ENCODE results near the gene OSTM1. TPM values are rescaled to one million over a fixed set of nuclear protein-coding genes. Genes with fewer than 3 reads are reported as not detected.

OSTM1 gene
- total RNA-seq, 2 experiments from 2014 or later = 10.4 to 11.4 TPM

GRCh38 chr6:108113557-108114519 is 39.3 kb upstream of the OSTM1 start:
- Mint-ChIP-seq H3K27me3 (peaks cover 84% of the 10 kb centered on the region), H3K4me3 (peak overlapping the region; percentile 77), H3K9me3 (no peaks in the 10 kb centered on the region), H3K27ac (no peak overlapping the region), H3K4me1 (peaks cover 34% of the 10 kb centered on the region), H3K36me3 (no peaks in the 10 kb centered on the region)
- peak; percentile 5 for DNase-seq

- H3K4me3 Mint-ChIP-seq = no peak overlapping the region
- H3K4me1 Mint-ChIP-seq = no peaks in the 10 kb centered on the region
- no peaks in the 10 kb centered on the region for H3K9me3 Mint-ChIP-seq
- no peak for DNase-seq
- no peak overlapping the region for H3K27ac Mint-ChIP-seq
- H3K36me3 Mint-ChIP-seq = no peaks in the 10 kb centered on the region
- H3K27me3 Mint-ChIP-seq = peaks cover 41% of the 10 kb centered on the region
Observed at GRCh38 chr6:108108374-108108773, 33.8 kb upstream of the OSTM1 start.

DNA sequence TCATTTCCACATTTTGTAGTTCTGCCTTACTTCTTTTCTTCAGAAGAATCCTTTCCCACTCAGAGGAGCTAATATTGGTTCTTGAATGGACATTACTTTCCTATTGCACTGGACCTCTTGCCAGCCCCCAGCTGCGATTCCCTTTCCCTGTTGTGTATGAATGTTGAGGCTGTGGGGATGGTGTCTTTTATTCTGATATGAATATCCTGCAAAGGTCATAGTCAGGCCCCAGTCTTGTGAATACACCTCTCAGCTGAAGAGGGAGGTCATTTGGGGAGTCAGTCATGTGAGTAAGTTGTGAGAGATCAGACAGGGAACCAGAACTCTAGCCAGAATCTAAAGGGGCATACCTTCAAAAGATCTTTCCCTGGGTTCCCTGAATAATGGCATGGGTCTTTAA is 32.6 kb upstream of the OSTM1 start:
- Mint-ChIP-seq H3K27me3 (peaks cover 28% of the 10 kb centered on the region), H3K4me1 (no peaks in the 10 kb centered on the region), H3K36me3 (no peaks in the 10 kb centered on the region), H3K27ac (no peak overlapping the region), H3K9me3 (no peaks in the 10 kb centered on the region), H3K4me3 (no peak overlapping the region)
- DNase-seq = no peak

DNA sequence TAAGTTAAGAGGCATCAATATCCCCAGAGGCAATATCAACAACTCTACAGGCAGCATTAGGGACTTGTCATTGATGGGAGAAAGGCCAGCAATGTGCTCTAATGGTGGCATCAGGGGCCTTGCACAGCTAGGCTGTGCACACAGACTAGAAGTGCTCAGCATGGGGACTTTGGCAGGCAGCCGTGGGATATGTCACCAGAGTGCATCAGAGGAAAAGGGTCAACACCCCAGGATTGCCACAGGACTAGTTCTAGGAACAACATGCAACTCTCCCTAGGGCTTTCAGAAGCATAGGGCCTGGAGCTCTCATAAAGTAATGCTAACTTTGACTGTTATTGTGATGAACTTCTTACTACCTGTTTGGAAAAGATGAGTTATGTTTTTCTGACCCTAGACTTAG is 32.2 kb upstream of the OSTM1 start:
- H3K4me3 Mint-ChIP-seq = no peak overlapping the region
- no peaks in the 10 kb centered on the region for H3K4me1 Mint-ChIP-seq
- no peak for DNase-seq
- H3K27ac Mint-ChIP-seq = no peak overlapping the region
- H3K36me3 Mint-ChIP-seq = no peaks in the 10 kb centered on the region
- H3K27me3 Mint-ChIP-seq = peaks cover 25% of the 10 kb centered on the region
- no peaks in the 10 kb centered on the region for H3K9me3 Mint-ChIP-seq

GRCh38 chr6:108106261-108106660 is 31.7 kb upstream of the OSTM1 start:
- DNase-seq = no peak
- Mint-ChIP-seq H3K4me1 (no peaks in the 10 kb centered on the region), H3K27me3 (peaks cover 23% of the 10 kb centered on the region), H3K36me3 (no peaks in the 10 kb centered on the region), H3K9me3 (no peaks in the 10 kb centered on the region), H3K27ac (no peak overlapping the region), H3K4me3 (no peak overlapping the region)

GRCh38 chr6:108105571-108105970 is 31.0 kb upstream of the OSTM1 start:
- H3K27ac Mint-ChIP-seq = no peak overlapping the region
- no peak overlapping the region for H3K4me3 Mint-ChIP-seq
- DNase-seq = no peak
- H3K9me3 Mint-ChIP-seq = no peaks in the 10 kb centered on the region
- H3K27me3 Mint-ChIP-seq = peaks cover 21% of the 10 kb centered on the region
- H3K4me1 Mint-ChIP-seq = no peaks in the 10 kb centered on the region
- no peaks in the 10 kb centered on the region for H3K36me3 Mint-ChIP-seq

- H3K27me3 Mint-ChIP-seq = peaks cover 13% of the 10 kb centered on the region
- H3K4me1 Mint-ChIP-seq = no peaks in the 10 kb centered on the region
- H3K9me3 Mint-ChIP-seq = no peaks in the 10 kb centered on the region
- H3K4me3 Mint-ChIP-seq = no peak overlapping the region
- no peak for DNase-seq
- no peak overlapping the region for H3K27ac Mint-ChIP-seq
- no peaks in the 10 kb centered on the region for H3K36me3 Mint-ChIP-seq
Observed at GRCh38 chr6:108102965-108103364, 28.4 kb upstream of the OSTM1 start.

DNA sequence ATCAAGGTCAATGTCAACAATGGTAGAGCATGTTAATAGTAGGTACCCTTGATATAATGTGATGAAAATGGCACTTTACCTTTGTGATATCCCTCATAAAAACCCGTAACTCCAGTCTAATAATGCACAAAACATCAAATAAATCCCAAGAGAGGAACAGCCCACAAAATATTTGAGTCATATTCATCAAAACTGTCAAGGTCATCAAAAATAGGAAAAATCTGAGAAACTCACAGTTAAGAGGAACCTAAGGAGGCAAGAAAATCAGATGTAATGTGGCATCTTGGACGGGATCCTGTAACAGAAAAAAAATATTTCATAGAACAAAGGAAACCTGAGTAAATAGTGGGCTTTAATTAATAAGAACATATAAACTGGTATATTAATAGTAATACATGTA is 25.5 kb upstream of the OSTM1 start:
- Mint-ChIP-seq H3K4me1 (no peaks in the 10 kb centered on the region), H3K4me3 (no peak overlapping the region), H3K36me3 (no peaks in the 10 kb centered on the region), H3K27ac (no peak overlapping the region), H3K27me3 (peaks cover 19% of the 10 kb centered on the region), H3K9me3 (no peaks in the 10 kb centered on the region)
- no peak for DNase-seq

- H3K27me3 Mint-ChIP-seq = peaks cover 22% of the 10 kb centered on the region
- no peak overlapping the region for H3K4me3 Mint-ChIP-seq
- no peaks in the 10 kb centered on the region for H3K9me3 Mint-ChIP-seq
- H3K27ac Mint-ChIP-seq = no peak overlapping the region
- no peak for DNase-seq
- no peaks in the 10 kb centered on the region for H3K4me1 Mint-ChIP-seq
- no peaks in the 10 kb centered on the region for H3K36me3 Mint-ChIP-seq
Observed at GRCh38 chr6:108097882-108098281, 23.3 kb upstream of the OSTM1 start.

DNA sequence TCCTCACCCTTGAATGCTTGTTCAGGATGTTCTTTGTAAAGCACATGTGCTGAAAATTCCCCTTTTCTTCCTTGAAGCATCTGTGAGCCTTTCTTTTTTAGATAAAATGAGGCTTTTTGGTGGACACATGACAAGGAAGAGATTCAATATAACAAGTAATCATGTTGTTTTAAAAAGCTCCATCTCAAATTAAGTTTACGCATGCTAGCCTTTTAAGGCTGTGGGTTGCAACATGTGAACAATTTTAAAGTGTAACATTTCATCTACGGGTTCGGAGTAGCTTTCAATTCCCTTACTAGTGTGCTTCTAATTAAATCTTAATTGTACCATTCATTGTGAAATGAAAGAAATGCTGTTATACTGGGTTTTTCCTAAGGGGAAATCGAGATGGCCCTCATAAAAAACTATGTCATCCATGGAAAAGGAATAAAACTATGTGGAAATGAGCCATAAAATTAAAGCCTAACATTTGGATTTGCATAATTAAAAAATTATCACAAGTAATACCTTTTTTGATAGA is 19.3 kb upstream of the OSTM1 start:
- no peaks in the 10 kb centered on the region for H3K4me1 Mint-ChIP-seq

DNA sequence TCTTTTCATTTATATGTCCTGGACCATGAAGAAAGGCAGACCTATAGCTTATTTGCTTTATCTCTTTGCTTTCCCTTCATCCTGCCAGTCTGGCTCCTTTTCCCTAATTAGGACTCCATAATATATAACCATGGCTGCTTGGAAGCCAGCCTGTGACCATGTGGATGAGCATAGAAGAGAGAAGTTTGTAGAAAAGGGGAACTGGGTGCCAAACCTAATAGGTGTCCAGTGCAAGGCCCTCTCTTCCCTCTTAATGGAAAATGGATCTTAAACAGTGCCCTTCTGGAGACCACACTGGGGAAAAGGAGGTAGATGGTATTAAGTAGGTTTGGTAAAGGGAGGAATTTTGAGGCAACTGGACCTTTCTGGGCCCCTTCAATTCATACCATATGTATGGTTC is 16.7 kb upstream of the OSTM1 start:
- no peak overlapping the region for H3K27ac Mint-ChIP-seq
- no peaks in the 10 kb centered on the region for H3K9me3 Mint-ChIP-seq
- H3K36me3 Mint-ChIP-seq = no peaks in the 10 kb centered on the region
- DNase-seq = no peak
- H3K4me3 Mint-ChIP-seq = no peak overlapping the region
- H3K27me3 Mint-ChIP-seq = peaks cover 26% of the 10 kb centered on the region
- no peaks in the 10 kb centered on the region for H3K4me1 Mint-ChIP-seq

More for the DNA sequence above, 19.3 kb upstream of the OSTM1 start:
- Mint-ChIP-seq H3K27ac (no peak overlapping the region), H3K9me3 (no peaks in the 10 kb centered on the region), H3K4me3 (no peak overlapping the region), H3K36me3 (no peaks in the 10 kb centered on the region), H3K27me3 (peaks cover 28% of the 10 kb centered on the region)
- DNase-seq = no peak

DNA sequence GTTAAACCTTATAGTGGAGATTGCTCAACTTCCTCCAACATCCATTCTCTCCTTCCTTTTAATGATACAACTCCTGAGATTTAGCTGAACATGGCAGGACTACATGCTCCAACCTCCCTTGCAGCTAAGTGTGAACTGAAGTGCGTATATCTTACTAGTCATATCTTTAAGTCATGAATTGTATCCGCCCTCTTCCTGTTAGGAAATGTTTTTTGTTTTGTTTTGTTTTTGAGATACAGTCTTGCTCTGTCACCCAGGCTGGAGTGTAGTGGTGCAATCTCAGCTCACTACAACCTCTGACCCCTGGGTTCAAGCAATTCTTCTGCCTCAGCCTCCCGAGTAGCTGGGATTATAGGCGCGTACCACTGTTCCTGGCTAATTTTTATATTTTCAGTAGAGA is 8.8 kb upstream of the OSTM1 start:
- no peaks in the 10 kb centered on the region for H3K36me3 Mint-ChIP-seq
- no peak overlapping the region for H3K27ac Mint-ChIP-seq
- H3K27me3 Mint-ChIP-seq = peaks cover 17% of the 10 kb centered on the region
- no peak overlapping the region for H3K4me3 Mint-ChIP-seq
- DNase-seq = no peak
- no peaks in the 10 kb centered on the region for H3K9me3 Mint-ChIP-seq
- H3K4me1 Mint-ChIP-seq = no peaks in the 10 kb centered on the region

DNA sequence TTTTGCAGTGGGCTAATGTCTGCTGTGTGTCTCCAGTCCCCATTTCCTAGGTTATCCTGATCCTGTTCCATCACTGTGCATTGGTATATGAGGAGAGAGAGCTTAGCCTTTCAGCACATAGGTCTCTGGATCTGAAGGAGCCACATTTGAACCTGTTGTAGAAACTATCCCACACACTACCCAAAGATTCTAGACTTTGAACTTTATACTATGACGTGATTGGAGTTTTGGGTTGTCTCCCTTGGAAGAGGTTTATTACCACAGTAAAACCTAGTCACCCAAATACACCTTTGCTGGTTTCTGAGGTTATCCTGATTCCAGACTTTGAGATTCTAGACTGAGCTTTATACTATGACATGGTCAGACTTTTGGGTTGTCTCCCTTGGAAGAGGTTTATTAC is 8.0 kb upstream of the OSTM1 start:
- peaks cover 13% of the 10 kb centered on the region for H3K27me3 Mint-ChIP-seq
- no peaks in the 10 kb centered on the region for H3K4me1 Mint-ChIP-seq
- no peak overlapping the region for H3K27ac Mint-ChIP-seq

DNA sequence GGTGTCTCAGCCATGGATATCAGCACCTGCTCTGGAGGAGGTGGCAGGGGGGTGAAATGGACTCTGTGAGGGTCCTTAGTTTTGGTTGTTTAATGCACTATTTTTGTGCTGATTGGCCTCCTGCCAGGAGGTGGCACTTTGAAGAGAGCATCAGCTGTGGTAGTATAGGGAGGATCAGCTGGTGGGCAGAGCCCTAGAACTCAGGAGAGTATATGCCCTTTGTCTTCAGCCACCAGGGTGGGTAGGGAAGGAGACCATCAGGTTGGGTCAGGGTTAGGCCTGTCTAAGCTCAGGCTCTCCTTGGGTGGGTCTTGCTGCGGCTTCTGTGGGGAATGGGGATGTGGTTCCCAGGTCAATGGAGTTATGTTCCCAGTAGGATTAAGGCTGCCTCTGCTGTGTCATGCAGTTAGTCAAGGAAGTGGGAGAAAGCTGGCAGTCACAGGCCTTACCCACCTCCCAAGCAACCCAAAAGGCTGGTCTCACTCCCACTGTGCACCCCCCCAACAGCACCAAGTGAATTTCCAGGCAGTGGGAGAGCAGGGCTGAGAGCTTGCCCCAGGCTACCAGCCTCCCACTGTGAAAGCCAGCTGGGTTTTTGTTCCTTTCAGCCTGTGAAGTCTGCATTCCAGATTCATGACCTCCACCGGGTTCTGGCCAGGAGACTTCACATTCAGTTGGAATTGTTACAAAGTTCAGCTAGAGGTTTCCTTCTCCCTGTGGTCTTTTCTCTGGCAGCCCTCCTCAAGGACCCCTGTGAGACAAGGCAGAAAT is 5.7 kb upstream of the OSTM1 start:
- Mint-ChIP-seq H3K4me3 (no peak overlapping the region), H3K27ac (no peak overlapping the region), H3K4me1 (no peaks in the 10 kb centered on the region), H3K27me3 (peaks cover 9% of the 10 kb centered on the region), H3K9me3 (no peaks in the 10 kb centered on the region), H3K36me3 (no peaks in the 10 kb centered on the region)
- no peak for DNase-seq

More for the DNA sequence above, 8.0 kb upstream of the OSTM1 start:
- H3K9me3 Mint-ChIP-seq = no peaks in the 10 kb centered on the region
- H3K36me3 Mint-ChIP-seq = no peaks in the 10 kb centered on the region
- no peak for DNase-seq
- no peak overlapping the region for H3K4me3 Mint-ChIP-seq

DNA sequence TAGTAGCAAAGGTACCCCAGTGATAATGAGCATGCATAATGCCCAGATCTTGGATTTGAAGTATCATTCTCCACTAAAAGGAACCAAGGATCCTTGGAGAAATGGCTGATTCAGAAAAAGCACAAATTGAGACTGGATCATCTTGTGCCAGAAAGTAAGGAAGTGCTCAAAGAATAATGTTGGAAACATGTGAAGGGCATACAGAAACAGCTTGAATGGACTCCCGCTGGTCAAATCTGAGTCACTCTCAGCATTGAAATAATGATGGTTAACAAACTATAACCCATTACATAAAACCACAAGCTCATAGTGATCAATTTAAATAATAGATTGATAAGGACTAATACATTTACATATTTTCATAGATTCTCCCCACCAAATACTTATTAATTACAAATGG is 3.6 kb upstream of the OSTM1 start:
- H3K36me3 Mint-ChIP-seq = no peaks in the 10 kb centered on the region
- no peak overlapping the region for H3K27ac Mint-ChIP-seq
- DNase-seq = no peak
- peaks cover 7% of the 10 kb centered on the region for H3K4me1 Mint-ChIP-seq
- H3K27me3 Mint-ChIP-seq = peaks cover 6% of the 10 kb centered on the region
- no peak overlapping the region for H3K4me3 Mint-ChIP-seq
- no peaks in the 10 kb centered on the region for H3K9me3 Mint-ChIP-seq

All from activated naive CD8-positive, alpha-beta T cell treated with anti-CD3 and anti-CD28 coated beads for 36 hours (primary cell).